ENCODE measurements around the gene RPL4.
"Not testable (repeated sequence)": the region's sequence is repeated elsewhere in the genome, so short reads cannot be mapped to it uniquely, and the experiment has no call there.

Gene RPL4

GRCh38 chr15:66505430-66505811 is 766 bp upstream of the RPL4 start:
- Histone ChIP-seq H3K27ac (peak overlapping the region; percentile 95), H4K20me1 (peaks cover 40% of the 10 kb centered on the region), H3K9ac (peak overlapping the region; percentile 98), H3K9me3 (no peaks in the 10 kb centered on the region), H3K27me3 (no peaks in the 10 kb centered on the region), H3K4me3 (peak overlapping the region; percentile 86), H3K4me1 (peaks cover 47% of the 10 kb centered on the region), H3K36me3 (peaks cover 41% of the 10 kb centered on the region), H3K4me2 (peak overlapping the region; percentile 91)
- TF ChIP-seq Cebpa-rat (IDR thresholded peaks at IDR 0.05) = no peak

GRCh38 chr15:66503780-66504562 is 684 bp downstream of the RPL4 start:
- Histone ChIP-seq H3K9me3 (no peaks in the 10 kb centered on the region), H3K27ac (peak overlapping the region; percentile 95), H3K4me2 (peak overlapping the region; percentile 90), H3K4me1 (peaks cover 59% of the 10 kb centered on the region), H3K4me3 (peak overlapping the region; percentile 86), H3K9ac (peak overlapping the region; percentile 98), H3K27me3 (no peaks in the 10 kb centered on the region), H3K36me3 (peaks cover 49% of the 10 kb centered on the region), H4K20me1 (peaks cover 54% of the 10 kb centered on the region)
- TF ChIP-seq Cebpa-rat (IDR thresholded peaks at IDR 0.05) = no peak

GRCh38 chr15:66503041-66503648 is 1.5 kb downstream of the RPL4 start:
- Histone ChIP-seq H3K4me1 (peaks cover 63% of the 10 kb centered on the region), H3K9ac (peak overlapping the region; percentile 98), H3K27ac (peak overlapping the region; percentile 95), H3K36me3 (peaks cover 54% of the 10 kb centered on the region), H3K4me3 (peak overlapping the region; percentile 86), H4K20me1 (peaks cover 63% of the 10 kb centered on the region), H3K4me2 (peak overlapping the region; percentile 90)
- not testable (repeated sequence) for H3K27me3 ChIP-seq, H3K9me3 ChIP-seq

GRCh38 chr15:66502491-66502890 is 2.2 kb downstream of the RPL4 start:
- peaks cover 65% of the 10 kb centered on the region for H3K4me1 ChIP-seq

GRCh38 chr15:66500346-66500745 is 4.3 kb downstream of the RPL4 start:
- not testable (repeated sequence) for H3K27me3 ChIP-seq, H3K9me3 ChIP-seq
- Histone ChIP-seq H3K27ac (peak overlapping the region; percentile 66), H3K36me3 (peaks cover 66% of the 10 kb centered on the region), H3K4me1 (peaks cover 65% of the 10 kb centered on the region), H4K20me1 (peaks cover 66% of the 10 kb centered on the region), H3K4me3 (peak overlapping the region; percentile 39; the same call in 1 of the 2 replicates), H3K4me2 (peak overlapping the region; percentile 90), H3K9ac (peak overlapping the region; percentile 98)

More at GRCh38 chr15:66502491-66502890, 2.2 kb downstream of the RPL4 start:
- Histone ChIP-seq H3K9me3 (no peaks in the 10 kb centered on the region), H4K20me1 (peaks cover 66% of the 10 kb centered on the region), H3K4me3 (peak overlapping the region; percentile 86), H3K36me3 (peaks cover 55% of the 10 kb centered on the region), H3K4me2 (peak overlapping the region; percentile 90), H3K27me3 (no peaks in the 10 kb centered on the region), H3K9ac (peak overlapping the region; percentile 98), H3K27ac (peak overlapping the region; percentile 95; the same call in 1 of the 2 replicates)
- no peak for TF ChIP-seq Cebpa-rat (IDR thresholded peaks at IDR 0.05)

- peaks cover 82% of the 10 kb centered on the region for H3K36me3 ChIP-seq
- no peak overlapping the region for H3K4me3 ChIP-seq
- H3K9me3 ChIP-seq = no peaks in the 10 kb centered on the region
- peaks cover 59% of the 10 kb centered on the region for H4K20me1 ChIP-seq
- H3K9ac ChIP-seq = peak overlapping the region; percentile 89; the same call in 1 of the 2 replicates
- peak overlapping the region; percentile 8; the same call in 1 of the 2 replicates for H3K27ac ChIP-seq
- no peaks in the 10 kb centered on the region for H3K27me3 ChIP-seq
- peaks cover 65% of the 10 kb centered on the region for H3K4me1 ChIP-seq
- peak overlapping the region; percentile 80 for H3K4me2 ChIP-seq
- no peak for TF ChIP-seq Cebpa-rat (IDR thresholded peaks at IDR 0.05)
Measured at GRCh38 chr15:66498501-66499386, 5.9 kb downstream of the RPL4 start.

GRCh38 chr15:66497502-66498455 is 6.9 kb downstream of the RPL4 start, which contains the start of gene SNAPC5:
TSS of gene SNAPC5 (minus strand) at chr15:66497762. CDS start at chr15:66497731, 31 bp downstream.
- TF ChIP-seq Cebpa-rat (IDR thresholded peaks at IDR 0.05) = peak; percentile 52; the same call in 1 of the 2 replicates
- Histone ChIP-seq H3K9ac (peak within 1 kb of the TSS; percentile 89), H3K27me3 (no peaks in the 10 kb centered on the region), H3K36me3 (peaks cover 84% of the 10 kb centered on the region), H3K4me1 (peaks cover 58% of the 10 kb centered on the region), H3K4me3 (peak within 1 kb of the TSS; percentile 84), H3K27ac (peak within 1 kb of the TSS; percentile 85), H3K4me2 (peak within 1 kb of the TSS; percentile 80), H3K9me3 (no peaks in the 10 kb centered on the region), H4K20me1 (peaks cover 50% of the 10 kb centered on the region)

- peaks cover 50% of the 10 kb centered on the region for H3K4me1 ChIP-seq
- TF ChIP-seq Cebpa-rat (IDR thresholded peaks at IDR 0.05) = no peak
- peaks cover 43% of the 10 kb centered on the region for H4K20me1 ChIP-seq
- no peaks in the 10 kb centered on the region for H3K9me3 ChIP-seq
- H3K27me3 ChIP-seq = no peaks in the 10 kb centered on the region
- H3K27ac ChIP-seq = peak overlapping the region; percentile 85
- peaks cover 84% of the 10 kb centered on the region for H3K36me3 ChIP-seq
- peak overlapping the region; percentile 89 for H3K9ac ChIP-seq
- H3K4me2 ChIP-seq = peak overlapping the region; percentile 80
- H3K4me3 ChIP-seq = peak overlapping the region; percentile 84
Measured at GRCh38 chr15:66496951-66497501, 7.6 kb downstream of the RPL4 start.

Data from BLaER1 (cell line).